HK-2 (cell line): ENCODE data around the gene SRGAP3.

Source experiments
- DNase-seq: peaks from one replicate; pipeline ENCODE4 v3.0.0-alpha.2; 2018; ENCODE audit not compliant: unreplicated experiment

Gene SRGAP3

GRCh38 chr3:9225268-9225667, 24.2 kb downstream of the SRGAP3 start:
- DNase-seq = no peak

GRCh38 chr3:9224490-9224889, 25.0 kb downstream of the SRGAP3 start:
- DNase-seq = no peak

- no peak for DNase-seq
Measured at GRCh38 chr3:9223672-9224071, 25.8 kb downstream of the SRGAP3 start.

GRCh38 chr3:9222956-9223639, 26.3 kb downstream of the SRGAP3 start:
- DNase-seq = no peak

GRCh38 chr3:9222049-9222448, 27.4 kb downstream of the SRGAP3 start:
- DNase-seq = no peak

GRCh38 chr3:9218514-9218846, 31.0 kb downstream of the SRGAP3 start:
- no peak for DNase-seq

GRCh38 chr3:9217784-9218513, 31.5 kb downstream of the SRGAP3 start:
- no peak for DNase-seq

- no peak for DNase-seq
Measured at GRCh38 chr3:9216736-9217135, 32.7 kb downstream of the SRGAP3 start.

- DNase-seq = no peak
Measured at GRCh38 chr3:9214599-9214998, 34.8 kb downstream of the SRGAP3 start.

GRCh38 chr3:9214185-9214584, 35.3 kb downstream of the SRGAP3 start:
- DNase-seq = no peak

GRCh38 chr3:9213019-9213634, 36.3 kb downstream of the SRGAP3 start:
- DNase-seq = no peak

GRCh38 chr3:9211155-9211950, 38.1 kb downstream of the SRGAP3 start:
- no peak for DNase-seq

- no peak for DNase-seq
Measured at GRCh38 chr3:9209777-9210176, 39.7 kb downstream of the SRGAP3 start.

GRCh38 chr3:9208605-9209152, 40.8 kb downstream of the SRGAP3 start:
- DNase-seq = no peak

- DNase-seq = no peak
Measured at GRCh38 chr3:9207116-9207763, 42.2 kb downstream of the SRGAP3 start.

GRCh38 chr3:9206287-9206686, 43.2 kb downstream of the SRGAP3 start:
- DNase-seq = no peak

GRCh38 chr3:9205345-9206143, 43.9 kb downstream of the SRGAP3 start:
- DNase-seq = no peak

- no peak for DNase-seq
Measured at GRCh38 chr3:9204253-9204992, 45.0 kb downstream of the SRGAP3 start.

- no peak for DNase-seq
Measured at GRCh38 chr3:9203317-9203716, 46.1 kb downstream of the SRGAP3 start.

- DNase-seq = no peak
Measured at GRCh38 chr3:9202546-9202945, 46.9 kb downstream of the SRGAP3 start.
